Measurements from ENCODE around the gene SLC25A45. TPM values are rescaled to one million over a fixed set of nuclear protein-coding genes. Genes with fewer than 3 reads are reported as not detected.

The SLC25A45 gene
- total and polyA plus RNA-seq, 11 donors, result 3.8 to 11.6 (median 6.6) TPM

GRCh38 chr11:65418681-65419459 lies 36.4 kb upstream of the SLC25A45 start:
- WGBS, 4 donors, result 0 to 1% (median 0%) methylated on average over 14 to 15 of the region's 15 CpGs
- intact Hi-C loops (cut with DNase I), result loop anchor here in 9 of 10 donors (1.0 to 10.0 kb wide), 7 partner anchors 36 to 88 kb away; partner anchors contain the start of gene SLC25A45 (in 4 of the 9)
- TF ChIP-seq CTCF (IDR thresholded peaks at IDR 0.05) (no peak), POLR2A (IDR thresholded peaks at IDR 0.05) (peak in 1 of 2 donors; percentile 54)
- H3K4me3 ChIP-seq, result peak overlapping the region; percentile 6 to 96 (median 82)
- no peaks in the 10 kb centered on the region for H3K9me3 ChIP-seq
- no peaks in the 10 kb centered on the region for H3K27me3 ChIP-seq
- H3K36me3 ChIP-seq, result peaks cover 0 to 13% (median 2%) of the 10 kb centered on the region in 9 donors
- peak; percentile 98 to 99 (median 99) for DNase-seq
- H3K27ac ChIP-seq, result peak overlapping the region; percentile 98 to 100 (median 100)
- peaks cover 11 to 68% (median 55%) of the 10 kb centered on the region in 12 donors for H3K4me1 ChIP-seq
- peak; percentile 41 to 59 (median 58) for ATAC-seq

- DNase-seq, result peak in 1 of 5 donors; percentile 80
- intact Hi-C loops (cut with DNase I), result loop anchor here in 8 of 10 donors (2.0 to 10.0 kb wide), 6 partner anchors 36 to 89 kb away; partner anchors contain the start of gene SLC25A45 (in 4 of the 8)
Observed at GRCh38 chr11:65418431-65418680, 35.9 kb upstream of the SLC25A45 start.

GRCh38 chr11:65417702-65418430 lies 35.4 kb upstream of the SLC25A45 start:
- DNase-seq (peak; percentile 54 to 82 (median 80)), ATAC-seq (peak in 3 of 4 donors; percentile 8 to 27 (median 10))
- WGBS, 4 donors, result 4 to 8% (median 4%) methylated on average over 13 to 19 of the region's 19 CpGs
- Histone ChIP-seq H3K36me3 (peaks cover 0 to 11% (median 0%) of the 10 kb centered on the region in 9 donors), H3K4me1 (peaks cover 11 to 72% (median 57%) of the 10 kb centered on the region in 12 donors), H3K27me3 (no peaks in the 10 kb centered on the region), H3K9me3 (no peaks in the 10 kb centered on the region), H3K4me3 (peak overlapping the region; percentile 19 to 96 (median 82)), H3K27ac (peak overlapping the region; percentile 98 to 100 (median 100))
- intact Hi-C loops (cut with DNase I), result loop anchor here (2.0 to 10.0 kb wide), 9 partner anchors 35 to 93 kb away; partner anchors contain the start of gene SLC25A45 (in 6 of the 10)
- TF ChIP-seq CTCF (IDR thresholded peaks at IDR 0.05), result no peak
- TF ChIP-seq POLR2A (IDR thresholded peaks at IDR 0.05), result no peak

More at GRCh38 chr11:65418431-65418680, 35.9 kb upstream of the SLC25A45 start:
- TF ChIP-seq POLR2A (IDR thresholded peaks at IDR 0.05) (peak in 1 of 2 donors; percentile 61), CTCF (IDR thresholded peaks at IDR 0.05) (no peak)
- Histone ChIP-seq H3K4me1 (peaks cover 11 to 68% (median 55%) of the 10 kb centered on the region in 12 donors), H3K27ac (peak overlapping the region; percentile 98 to 100 (median 100)), H3K4me3 (peak overlapping the region in 11 of 12 donors; percentile 35 to 96 (median 84)), H3K9me3 (no peaks in the 10 kb centered on the region), H3K36me3 (peaks cover 0 to 13% (median 0%) of the 10 kb centered on the region in 9 donors), H3K27me3 (no peaks in the 10 kb centered on the region)
- ATAC-seq, result peak in 1 of 4 donors; percentile 23
- 0 to 7% (median 0%) methylated on average over 3 to 4 of the region's 4 CpGs for WGBS, 4 donors

All from heart left ventricle (tissue), 16 donors.